ENCODE measurements around the gene DYNLT2. TPM values are rescaled to one million over a fixed set of nuclear protein-coding genes. Genes with fewer than 3 reads are reported as not detected.

The DYNLT2 gene
- total RNA-seq, 4 donors from 2014 or later, result 3.3 to 7.5 (median 4.4) TPM

DNA sequence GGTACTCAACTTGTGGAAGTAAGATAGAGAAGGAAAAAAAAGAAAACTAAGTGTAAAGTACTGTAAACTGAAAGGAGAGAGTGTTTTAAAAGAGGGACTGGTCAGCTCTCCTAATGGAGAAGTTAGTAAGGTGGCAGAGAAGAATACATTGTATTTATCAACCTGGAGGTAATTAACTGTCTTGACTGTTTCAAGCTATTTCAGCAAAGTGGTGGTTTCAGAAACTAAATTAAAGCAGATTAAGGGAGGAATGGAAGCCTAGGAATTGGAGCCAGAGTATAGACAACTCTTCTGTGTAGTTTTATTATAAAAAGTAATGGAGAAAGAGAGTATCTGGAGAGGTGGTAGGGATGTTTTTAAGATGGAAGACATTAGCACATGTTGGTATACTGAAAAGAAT, 24.4 kb downstream of the DYNLT2 start:
- no peak overlapping the region for H3K4me3 ChIP-seq
- TF ChIP-seq, protein P1, sequence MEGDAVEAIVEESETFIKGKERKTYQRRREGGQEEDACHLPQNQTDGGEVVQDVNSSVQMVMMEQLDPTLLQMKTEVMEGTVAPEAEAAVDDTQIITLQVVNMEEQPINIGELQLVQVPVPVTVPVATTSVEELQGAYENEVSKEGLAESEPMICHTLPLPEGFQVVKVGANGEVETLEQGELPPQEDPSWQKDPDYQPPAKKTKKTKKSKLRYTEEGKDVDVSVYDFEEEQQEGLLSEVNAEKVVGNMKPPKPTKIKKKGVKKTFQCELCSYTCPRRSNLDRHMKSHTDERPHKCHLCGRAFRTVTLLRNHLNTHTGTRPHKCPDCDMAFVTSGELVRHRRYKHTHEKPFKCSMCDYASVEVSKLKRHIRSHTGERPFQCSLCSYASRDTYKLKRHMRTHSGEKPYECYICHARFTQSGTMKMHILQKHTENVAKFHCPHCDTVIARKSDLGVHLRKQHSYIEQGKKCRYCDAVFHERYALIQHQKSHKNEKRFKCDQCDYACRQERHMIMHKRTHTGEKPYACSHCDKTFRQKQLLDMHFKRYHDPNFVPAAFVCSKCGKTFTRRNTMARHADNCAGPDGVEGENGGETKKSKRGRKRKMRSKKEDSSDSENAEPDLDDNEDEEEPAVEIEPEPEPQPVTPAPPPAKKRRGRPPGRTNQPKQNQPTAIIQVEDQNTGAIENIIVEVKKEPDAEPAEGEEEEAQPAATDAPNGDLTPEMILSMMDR (IDR thresholded peaks at IDR 0.05), result no peak
- TF ChIP-seq POLR2AphosphoS5 (IDR thresholded peaks at IDR 0.05) (no peak), EP300 (IDR thresholded peaks at IDR 0.05; ENCODE audit: low read depth) (no peak)
- no peaks in the 10 kb centered on the region for H3K36me3 ChIP-seq
- H3K27me3 ChIP-seq, result no peaks in the 10 kb centered on the region
- no peaks in the 10 kb centered on the region for H3K9me3 ChIP-seq
- no peak for DNase-seq
- intact Hi-C loops (cut with DNase I; ENCODE audit: low total_unique reads), result no loop called here
- in situ Hi-C loops (cut with MboI; ENCODE audit: low pct_ligation_motif_present in 1 of 4, low pct_unique_long_range_greater_than_20kb in 1 of 4, low sequenced_read_pairs in 3 of 4), result no loop called here
- peaks cover 7 to 20% (median 9%) of the 10 kb centered on the region in 4 donors for H3K4me1 ChIP-seq
- no peak overlapping the region for H3K27ac ChIP-seq

DNA sequence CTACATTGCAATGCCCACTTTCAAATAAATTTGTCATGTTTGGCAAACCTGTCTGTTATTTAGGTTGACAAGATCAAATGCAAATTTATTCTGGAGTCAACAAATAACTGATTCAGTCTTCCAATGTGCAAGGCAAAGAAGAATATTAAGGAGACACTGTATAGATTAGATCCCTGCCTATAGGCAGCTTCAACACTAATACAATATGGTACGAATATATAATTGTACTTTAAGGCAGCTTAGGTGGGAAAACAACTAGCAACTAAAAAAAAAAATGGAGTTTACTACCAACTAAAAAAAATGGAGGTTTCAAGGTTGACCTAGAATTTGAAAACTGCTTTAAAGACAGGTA, 25.3 kb downstream of the DYNLT2 start:
- DNase-seq, result no peak
- Histone ChIP-seq H3K4me1 (peaks cover 10 to 28% (median 14%) of the 10 kb centered on the region in 4 donors), H3K27me3 (no peaks in the 10 kb centered on the region), H3K36me3 (no peaks in the 10 kb centered on the region), H3K9me3 (no peaks in the 10 kb centered on the region), H3K4me3 (no peak overlapping the region), H3K27ac (peak overlapping the region in 2 of 4 donors; percentile 88 to 94)
- 100% methylated on average over 1 of the region's 1 CpG for WGBS, 2 donors (ENCODE audit: low coverage in 1 of 2)
- TF ChIP-seq, protein P1 (IDR thresholded peaks at IDR 0.05), result no peak
- TF ChIP-seq EP300 (IDR thresholded peaks at IDR 0.05; ENCODE audit: low read depth) (no peak), POLR2AphosphoS5 (IDR thresholded peaks at IDR 0.05) (no peak), POLR2A (IDR thresholded peaks at IDR 0.05) (no peak)
- in situ Hi-C loops (cut with MboI; ENCODE audit: low pct_ligation_motif_present in 1 of 4, low pct_unique_long_range_greater_than_20kb in 1 of 4, low sequenced_read_pairs in 3 of 4), result no loop called here
- intact Hi-C loops (cut with DNase I; ENCODE audit: low total_unique reads), result no loop called here

DNA sequence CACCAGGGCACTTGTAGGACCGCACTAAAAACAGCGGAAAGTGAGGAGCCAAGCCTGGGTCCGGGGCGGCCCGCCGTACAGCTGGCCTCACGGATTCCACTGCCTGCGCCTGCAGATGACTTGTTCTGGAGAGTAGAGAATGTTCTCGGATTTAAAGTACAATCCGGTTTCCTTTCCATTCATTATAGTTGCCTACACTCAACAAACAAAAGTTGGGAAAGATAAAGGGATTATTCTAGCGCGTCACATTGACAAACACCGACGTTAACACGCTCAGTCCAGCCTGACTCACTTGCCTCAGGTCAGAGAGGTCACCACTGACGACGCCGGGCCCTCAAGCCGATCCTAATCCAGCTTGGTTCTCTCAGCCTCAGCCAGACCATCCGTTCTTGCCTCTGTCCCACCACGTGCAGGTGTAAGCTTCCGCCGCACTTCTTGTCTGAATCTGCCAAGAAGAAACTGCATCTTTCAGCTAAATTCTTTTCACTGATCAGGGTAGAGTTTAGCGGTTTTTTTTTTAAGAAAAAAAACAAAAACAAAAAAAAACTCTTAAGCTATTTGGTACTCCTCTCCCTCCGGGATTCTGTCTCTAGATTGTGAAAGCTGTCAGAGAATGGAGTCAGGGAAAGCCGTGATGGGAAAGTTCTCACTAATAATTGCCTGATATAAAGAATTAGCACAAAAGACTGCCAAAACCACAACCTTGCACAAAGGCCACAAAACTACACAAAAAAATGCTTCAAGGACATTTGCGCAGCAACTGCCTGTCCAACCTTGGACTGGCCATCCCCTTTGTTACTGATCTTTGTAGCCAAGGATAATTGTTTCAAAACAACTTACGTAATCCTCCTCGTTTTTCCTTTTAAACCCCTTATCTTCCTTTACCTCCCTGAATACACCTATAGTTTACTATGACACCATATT, 26.0 kb downstream of the DYNLT2 start:
- no peaks in the 10 kb centered on the region for H3K9me3 ChIP-seq
- no peaks in the 10 kb centered on the region for H3K27me3 ChIP-seq
- 26 to 31% methylated on average over 12 to 29 of the region's 29 CpGs for WGBS, 2 donors (ENCODE audit: low coverage in 1 of 2)
- H3K27ac ChIP-seq, result peak overlapping the region; percentile 88 to 94 (median 92)
- peak overlapping the region; percentile 52 to 71 (median 65) for H3K4me3 ChIP-seq
- intact Hi-C loops (cut with DNase I; ENCODE audit: low total_unique reads), result no loop called here
- H3K4me1 ChIP-seq, result peaks cover 10 to 28% (median 14%) of the 10 kb centered on the region in 4 donors
- peak; percentile 57 for DNase-seq
- in situ Hi-C loops (cut with MboI; ENCODE audit: low pct_ligation_motif_present in 1 of 4, low pct_unique_long_range_greater_than_20kb in 1 of 4, low sequenced_read_pairs in 3 of 4), result no loop called here
- H3K36me3 ChIP-seq, result no peaks in the 10 kb centered on the region
- peak; percentile 32 for TF ChIP-seq POLR2A (IDR thresholded peaks at IDR 0.05)
- TF ChIP-seq, protein P1 (IDR thresholded peaks at IDR 0.05), result no peak
- peak; percentile 18 to 21 (median 18) for TF ChIP-seq POLR2AphosphoS5 (IDR thresholded peaks at IDR 0.05)

DNA sequence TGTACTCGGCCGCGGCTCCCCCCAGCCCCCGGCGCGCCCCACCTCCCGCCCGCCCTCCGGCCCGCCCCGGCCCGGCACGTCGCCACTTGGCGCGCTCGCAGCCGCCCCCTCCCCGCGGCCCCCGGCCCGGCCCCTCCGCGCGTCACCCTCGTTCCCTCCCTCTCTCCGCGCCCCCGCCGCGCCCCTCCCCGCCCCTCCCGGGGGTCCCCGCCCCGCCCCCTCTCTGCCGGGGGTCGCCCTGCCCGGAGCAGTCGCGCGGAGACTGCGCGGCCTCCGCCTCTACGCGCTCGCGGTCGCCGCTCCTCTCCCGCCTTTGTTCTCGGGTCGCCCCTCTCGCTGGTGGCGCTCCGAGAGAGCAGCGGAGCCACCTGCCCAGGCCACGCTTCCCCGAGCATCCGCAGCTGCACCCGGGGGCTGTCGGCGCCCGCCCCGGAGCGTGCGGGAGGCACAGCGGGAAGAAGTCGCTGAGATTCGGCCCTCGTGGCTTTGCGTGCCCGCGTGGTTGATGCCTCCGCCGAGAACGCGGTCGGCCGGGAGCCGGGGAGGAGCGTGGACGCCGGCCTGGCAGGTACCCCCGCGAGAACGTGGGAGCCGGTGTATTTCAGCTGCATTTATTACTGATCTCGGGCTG, 26.8 kb downstream of the DYNLT2 start, which contains the start of gene PHF10:
Gene PHF10 (minus strand): TSS at position 7 of the 631 bp plus-strand sequence. CDS start 569 bp downstream, outside the sequence.
- Histone ChIP-seq H3K36me3 (no peaks in the 10 kb centered on the region), H3K27ac (peak within 1 kb of the TSS; percentile 93 to 97 (median 94)), H3K4me1 (peaks cover 10 to 28% (median 14%) of the 10 kb centered on the region in 4 donors), H3K4me3 (peak within 1 kb of the TSS; percentile 52 to 94 (median 88)), H3K27me3 (no peaks in the 10 kb centered on the region), H3K9me3 (no peaks in the 10 kb centered on the region)
- intact Hi-C loops (cut with DNase I; ENCODE audit: low total_unique reads), result no loop called here
- in situ Hi-C loops (cut with MboI; ENCODE audit: low pct_ligation_motif_present in 1 of 4, low pct_unique_long_range_greater_than_20kb in 1 of 4, low sequenced_read_pairs in 3 of 4), result no loop called here
- 0% methylated on average over 49 of the region's 89 CpGs; no CpG with 5 or more reads in 1 of the 2 donors for WGBS, 2 donors (ENCODE audit: low coverage in 1 of 2)
- peak; percentile 59 for DNase-seq
- TF ChIP-seq EP300 (IDR thresholded peaks at IDR 0.05; ENCODE audit: low read depth), result no peak
- no peak for TF ChIP-seq POLR2A (IDR thresholded peaks at IDR 0.05)
- TF ChIP-seq, protein P1 (IDR thresholded peaks at IDR 0.05), result no peak
- TF ChIP-seq POLR2AphosphoS5 (IDR thresholded peaks at IDR 0.05), result no peak
